Breast epithelium (tissue), 3 donors: Measurements from ENCODE around the gene FSIP2.

Experiments used
- POLR2AphosphoS5 ChIP-seq, 3 donors: sonication (generic); formaldehyde crosslinking; IDR thresholded peaks; one replicate each; pipeline ENCODE4 v1.6.1; 2017; ENCODE audit warnings: antibody characterized with exemption in 3 of 3
- TF ChIP-seq, protein P1 (sequence below), 3 donors: fragments of 450-650 bp; IDR thresholded peaks; one replicate each; pipeline ENCODE4 v1.5.1; 2016 to 2017; ENCODE audit warnings: antibody characterized with exemption in 3 of 3, mild to moderate bottlenecking in 3 of 3, moderate library complexity in 3 of 3

DNA sequence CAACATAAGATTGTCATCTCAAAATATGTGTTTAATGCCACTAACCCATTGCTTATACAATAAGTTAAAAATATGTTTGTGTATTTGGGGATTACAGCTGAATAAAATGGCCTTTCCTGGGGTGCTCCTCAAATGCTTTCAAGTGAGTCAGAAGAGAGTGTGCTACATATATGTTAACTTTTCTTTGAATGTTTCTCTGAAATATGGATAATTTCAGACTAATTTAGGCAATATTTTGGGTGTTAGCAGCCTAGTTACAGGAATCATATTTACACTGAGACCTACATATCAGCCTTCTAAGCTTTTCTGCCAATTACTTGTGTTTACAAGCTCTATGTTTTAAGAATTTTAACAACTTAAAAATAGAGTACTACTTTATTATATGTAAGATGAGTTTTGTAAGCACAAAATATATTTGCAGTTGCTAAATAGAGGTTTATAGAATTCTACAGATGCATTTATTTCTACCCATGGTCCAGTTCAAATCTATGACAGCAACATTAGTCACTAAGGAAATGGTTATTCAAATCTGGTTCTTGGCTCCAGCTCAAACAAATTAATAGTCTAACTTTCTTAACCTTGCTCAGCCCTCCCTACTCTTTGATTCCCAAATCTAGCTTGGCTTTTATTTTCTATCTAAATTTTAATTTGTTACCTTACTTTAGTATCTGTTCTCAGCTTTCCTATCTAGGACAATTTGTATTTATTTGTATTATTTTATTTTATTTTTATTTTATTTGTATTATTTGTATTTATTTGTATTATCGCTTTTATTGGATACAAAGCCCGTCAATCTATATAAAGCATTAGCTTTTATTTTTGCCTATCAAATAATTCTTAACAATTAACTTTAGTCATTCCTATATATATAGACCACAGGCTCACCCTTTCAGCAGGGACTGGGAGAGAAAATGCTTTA is 48.9 kb downstream of the FSIP2 start:
- TF ChIP-seq, protein P1, sequence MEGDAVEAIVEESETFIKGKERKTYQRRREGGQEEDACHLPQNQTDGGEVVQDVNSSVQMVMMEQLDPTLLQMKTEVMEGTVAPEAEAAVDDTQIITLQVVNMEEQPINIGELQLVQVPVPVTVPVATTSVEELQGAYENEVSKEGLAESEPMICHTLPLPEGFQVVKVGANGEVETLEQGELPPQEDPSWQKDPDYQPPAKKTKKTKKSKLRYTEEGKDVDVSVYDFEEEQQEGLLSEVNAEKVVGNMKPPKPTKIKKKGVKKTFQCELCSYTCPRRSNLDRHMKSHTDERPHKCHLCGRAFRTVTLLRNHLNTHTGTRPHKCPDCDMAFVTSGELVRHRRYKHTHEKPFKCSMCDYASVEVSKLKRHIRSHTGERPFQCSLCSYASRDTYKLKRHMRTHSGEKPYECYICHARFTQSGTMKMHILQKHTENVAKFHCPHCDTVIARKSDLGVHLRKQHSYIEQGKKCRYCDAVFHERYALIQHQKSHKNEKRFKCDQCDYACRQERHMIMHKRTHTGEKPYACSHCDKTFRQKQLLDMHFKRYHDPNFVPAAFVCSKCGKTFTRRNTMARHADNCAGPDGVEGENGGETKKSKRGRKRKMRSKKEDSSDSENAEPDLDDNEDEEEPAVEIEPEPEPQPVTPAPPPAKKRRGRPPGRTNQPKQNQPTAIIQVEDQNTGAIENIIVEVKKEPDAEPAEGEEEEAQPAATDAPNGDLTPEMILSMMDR (IDR thresholded peaks at IDR 0.05): no peak
- TF ChIP-seq POLR2AphosphoS5 (IDR thresholded peaks at IDR 0.05): no peak
